Activated CD4-positive, alpha-beta T cell treated with anti-CD3 and anti-CD28 coated beads, Interleukin-2, amount 50 U/mL, for 4 hours (primary cell): Measurements from ENCODE around the gene LDB2.

Experiments used
- DNase-seq, 2 experiments: peaks; one replicate each; pipeline ENCODE4 v3.0.0-alpha.2; 2020

Gene LDB2

GRCh38 chr4:16717266-16717970 is 181.0 kb downstream of the LDB2 start:
- DNase-seq = no peak

GRCh38 chr4:16715482-16715881 is 183.0 kb downstream of the LDB2 start:
- DNase-seq = no peak

GRCh38 chr4:16714191-16714590 is 184.3 kb downstream of the LDB2 start:
- DNase-seq = no peak

GRCh38 chr4:16713696-16714095 is 184.7 kb downstream of the LDB2 start:
- no peak for DNase-seq

GRCh38 chr4:16713271-16713670 is 185.2 kb downstream of the LDB2 start:
- no peak for DNase-seq

- no peak for DNase-seq
Observed at GRCh38 chr4:16710198-16710597, 188.2 kb downstream of the LDB2 start.

GRCh38 chr4:16707874-16708273 is 190.6 kb downstream of the LDB2 start:
- DNase-seq = no peak

GRCh38 chr4:16706251-16706650 is 192.2 kb downstream of the LDB2 start:
- DNase-seq = no peak

- DNase-seq = no peak
Observed at GRCh38 chr4:16705341-16705740, 193.1 kb downstream of the LDB2 start.

GRCh38 chr4:16704489-16704888 is 194.0 kb downstream of the LDB2 start:
- no peak for DNase-seq

- no peak for DNase-seq
Observed at GRCh38 chr4:16695896-16696295, 202.5 kb downstream of the LDB2 start.

GRCh38 chr4:16694884-16695276 is 203.6 kb downstream of the LDB2 start:
- DNase-seq = no peak

- no peak for DNase-seq
Observed at GRCh38 chr4:16694173-16694883, 204.1 kb downstream of the LDB2 start.

- DNase-seq = no peak
Observed at GRCh38 chr4:16693641-16694040, 204.8 kb downstream of the LDB2 start.

GRCh38 chr4:16692961-16693506 is 205.4 kb downstream of the LDB2 start:
- DNase-seq = no peak

- DNase-seq = no peak
Observed at GRCh38 chr4:16692524-16692923, 205.9 kb downstream of the LDB2 start.

GRCh38 chr4:16692046-16692445 is 206.4 kb downstream of the LDB2 start:
- DNase-seq = no peak

GRCh38 chr4:16691450-16691849 is 207.0 kb downstream of the LDB2 start:
- no peak for DNase-seq

- DNase-seq = no peak
Observed at GRCh38 chr4:16687845-16688244, 210.6 kb downstream of the LDB2 start.

GRCh38 chr4:16687011-16687410 is 211.4 kb downstream of the LDB2 start:
- no peak for DNase-seq

- DNase-seq = no peak
Observed at GRCh38 chr4:16686195-16686594, 212.2 kb downstream of the LDB2 start.

GRCh38 chr4:16685536-16685935 is 212.9 kb downstream of the LDB2 start:
- DNase-seq = no peak

- no peak for DNase-seq
Observed at GRCh38 chr4:16684935-16685334, 213.5 kb downstream of the LDB2 start.

- DNase-seq = no peak
Observed at GRCh38 chr4:16684097-16684496, 214.3 kb downstream of the LDB2 start.
